Right lobe of liver (tissue), 6 donors: ENCODE results near the gene MRLN. TPM values are rescaled to one million over a fixed set of nuclear protein-coding genes. Genes with fewer than 3 reads are reported as not detected.
"Not testable (repeated sequence)": the region's sequence is repeated elsewhere in the genome, so short reads cannot be mapped to it uniquely, and the experiment has no call there.

Experiments used
- ATAC-seq, 4 donors: fragments of 200-7000 bp; cut with Tn5 transposase; one replicate each; pipeline ENCODE4 v1.9.1; 2020; ENCODE audit warnings: mild to moderate bottlenecking in 4 of 4, moderate library complexity in 4 of 4
- DNase-seq, 3 donors: peaks; one replicate each; pipeline ENCODE4 v3.0.0-alpha.2; 2020
- H3K27ac ChIP-seq, 3 donors: fragments of 200-600 bp; one replicate each; pipeline ENCODE4 v1.8.0; 2022
- H3K27me3 ChIP-seq, 2 donors: fragments of 200-600 bp; one replicate each; pipeline ENCODE4 v1.8.0; 2022
- H3K36me3 ChIP-seq, 4 donors: fragments of 200-600 bp; sonication (generic) in 1 of 4; one replicate each; pipeline versions ENCODE4 v1.5.1 to v1.8.0; 2017 to 2022; ENCODE audit warnings: control low read depth in 1 of 4
- H3K4me1 ChIP-seq, 4 donors: fragments of 200-600 bp; sonication (generic) in 1 of 4; one replicate each; pipeline versions ENCODE4 v1.5.1 to v1.8.0; 2017 to 2022; ENCODE audit warnings: control low read depth in 1 of 4
- H3K4me3 ChIP-seq, 3 donors: fragments of 200-600 bp; one replicate each; pipeline ENCODE4 v1.8.0; 2022
- H3K9me3 ChIP-seq, 4 donors: fragments of 200-600 bp; sonication (generic) in 1 of 4; one replicate each; pipeline versions ENCODE4 v1.5.1 to v1.8.0; 2017 to 2022; ENCODE audit warnings: control low read depth in 1 of 4
- POLR2A ChIP-seq: fragments of 450-650 bp; IDR thresholded peaks from one replicate; pipeline ENCODE4 v1.6.1; 2017; ENCODE audit warnings: antibody characterized with exemption, mild to moderate bottlenecking
- WGBS: methylation state at CpG from one replicate; pipeline ENCODE4 v1.1.6; 2018; ENCODE audit warnings: low coverage, low lambda C conversion rate; ENCODE audit not compliant: insufficient coverage; ENCODE audit errors: missing lambda C conversion rate; 5-methylcytosine and 5-hydroxymethylcytosine counted together
- intact Hi-C, 2 donors: fragments of 100-400 bp; cut with DNase I; formaldehyde crosslinking; loops; one replicate each; pipeline versions ENCODE4 v1.11.2 to v1.14.1; 2022
- total RNA-seq, 6 experiments: library from RNA; depleted of rRNA in 2 of 6; stranded (reverse); fragments of >200 nt in 2 of 6; fragmentation: NEBNext Ultra II Directional in 3 of 6; extraction: Animal tissue kit (Norgen Biotek cat#: 25700) in 3 of 6; gene quantifications; one replicate each; pipeline versions ENCODE4 v1.1.0 to v1.2.4, GENCODE V29; 2016 to 2023
- TF ChIP-seq, protein P1 (sequence below), 4 donors: fragments of 200-600 bp in 3 of 4; fragments of 450-650 bp in 1 of 4; IDR thresholded peaks; one replicate each; pipeline versions ENCODE4 v1.5.1 to v1.8.0; 2016 to 2022; ENCODE audit warnings: antibody characterized with exemption in 4 of 4, mild to moderate bottlenecking in 2 of 4
- donor health status: DM: no; HTN: yes; CAD: no.
- donor health status: DM: no; HTN: no; CAD: no.
- donor health status: DM: no; HTN: no; CAD: no.
- donor health status: DM: no; HTN: yes; CAD: no.
- donor health status: DM: no; HTN: yes; CAD: no.

Gene MRLN
- total RNA-seq, 6 experiments from 2014 or later: not detected

DNA sequence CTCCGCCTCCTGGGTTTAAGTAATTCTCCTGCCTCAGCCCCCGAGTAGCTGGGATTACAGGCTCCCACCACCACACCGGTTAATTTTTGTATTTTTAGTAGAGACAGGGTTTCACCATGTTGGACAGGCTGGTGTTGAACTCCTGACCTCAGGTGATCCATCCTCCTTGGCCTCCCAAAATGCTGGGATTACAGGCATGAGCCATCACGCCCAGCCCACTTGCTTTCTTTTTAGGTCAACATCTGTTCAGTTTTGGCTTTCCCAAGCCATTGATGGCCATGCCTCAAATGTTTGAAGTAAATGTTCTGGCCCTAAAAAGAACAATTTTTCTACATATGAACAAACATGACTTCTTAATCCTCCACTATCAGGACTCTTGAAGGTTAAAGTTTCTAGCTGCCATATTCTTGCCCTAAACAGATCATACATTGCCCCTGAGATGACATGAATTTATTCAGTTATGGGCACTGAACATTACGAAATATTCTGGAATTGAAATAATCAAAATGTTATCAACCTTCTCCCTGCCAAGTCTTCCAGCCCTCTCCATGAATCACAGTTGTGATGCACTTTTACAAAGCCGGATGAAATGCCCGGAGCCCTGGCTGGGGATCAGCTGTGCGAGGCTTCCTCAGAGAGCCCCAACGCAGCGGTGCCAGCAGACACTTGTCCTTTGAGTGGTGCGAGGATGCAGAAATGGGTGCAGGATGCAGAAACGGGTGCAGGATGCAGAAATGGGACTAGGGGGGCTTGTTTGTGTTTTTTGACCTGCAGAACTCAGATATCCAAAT is 2.9 kb downstream of the MRLN start:
- Histone ChIP-seq H3K4me3 (no peak overlapping the region), H3K27ac (no peak overlapping the region), H3K27me3 (no peaks in the 10 kb centered on the region), H3K9me3 (no peaks in the 10 kb centered on the region), H3K4me1 (no peaks in the 10 kb centered on the region), H3K36me3 (no peaks in the 10 kb centered on the region)
- DNase-seq (no peak), ATAC-seq (no peak)
- 69% methylated on average over 11 of the region's 12 CpGs for WGBS
- no peak for TF ChIP-seq POLR2A
- TF ChIP-seq, protein P1, sequence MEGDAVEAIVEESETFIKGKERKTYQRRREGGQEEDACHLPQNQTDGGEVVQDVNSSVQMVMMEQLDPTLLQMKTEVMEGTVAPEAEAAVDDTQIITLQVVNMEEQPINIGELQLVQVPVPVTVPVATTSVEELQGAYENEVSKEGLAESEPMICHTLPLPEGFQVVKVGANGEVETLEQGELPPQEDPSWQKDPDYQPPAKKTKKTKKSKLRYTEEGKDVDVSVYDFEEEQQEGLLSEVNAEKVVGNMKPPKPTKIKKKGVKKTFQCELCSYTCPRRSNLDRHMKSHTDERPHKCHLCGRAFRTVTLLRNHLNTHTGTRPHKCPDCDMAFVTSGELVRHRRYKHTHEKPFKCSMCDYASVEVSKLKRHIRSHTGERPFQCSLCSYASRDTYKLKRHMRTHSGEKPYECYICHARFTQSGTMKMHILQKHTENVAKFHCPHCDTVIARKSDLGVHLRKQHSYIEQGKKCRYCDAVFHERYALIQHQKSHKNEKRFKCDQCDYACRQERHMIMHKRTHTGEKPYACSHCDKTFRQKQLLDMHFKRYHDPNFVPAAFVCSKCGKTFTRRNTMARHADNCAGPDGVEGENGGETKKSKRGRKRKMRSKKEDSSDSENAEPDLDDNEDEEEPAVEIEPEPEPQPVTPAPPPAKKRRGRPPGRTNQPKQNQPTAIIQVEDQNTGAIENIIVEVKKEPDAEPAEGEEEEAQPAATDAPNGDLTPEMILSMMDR (IDR thresholded peaks at IDR 0.05): no peak
- intact Hi-C loops: no loop called here

DNA sequence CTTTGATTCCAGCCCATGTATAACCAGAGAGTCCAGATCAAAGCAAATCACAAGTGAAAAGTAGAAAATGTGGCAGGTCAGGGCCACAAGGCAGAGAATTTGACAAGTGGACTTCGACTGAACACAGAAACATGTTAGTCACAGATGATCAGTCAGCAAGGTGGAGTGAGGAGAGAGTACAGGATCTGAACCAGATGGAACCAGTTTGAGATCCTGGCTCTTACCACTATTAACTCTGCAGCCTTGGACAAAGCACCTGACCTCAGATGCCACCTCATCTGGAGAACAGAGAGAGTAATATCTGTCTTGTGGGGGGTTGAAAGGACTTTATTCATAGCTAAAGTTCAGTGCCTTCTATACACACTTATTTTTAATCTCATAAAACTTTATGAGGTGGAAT is 4.4 kb downstream of the MRLN start:
- Histone ChIP-seq H3K4me3 (no peak overlapping the region), H3K4me1 (no peaks in the 10 kb centered on the region), H3K36me3 (no peaks in the 10 kb centered on the region), H3K27ac (no peak overlapping the region), H3K27me3 (no peaks in the 10 kb centered on the region), H3K9me3 (no peaks in the 10 kb centered on the region)
- TF ChIP-seq, protein P1 (IDR thresholded peaks at IDR 0.05): no peak
- no peak for TF ChIP-seq POLR2A
- no peak for ATAC-seq
- DNase-seq: no peak
- intact Hi-C loops: no loop called here
- 30% methylated on average over 1 of the region's 1 CpG for WGBS

DNA sequence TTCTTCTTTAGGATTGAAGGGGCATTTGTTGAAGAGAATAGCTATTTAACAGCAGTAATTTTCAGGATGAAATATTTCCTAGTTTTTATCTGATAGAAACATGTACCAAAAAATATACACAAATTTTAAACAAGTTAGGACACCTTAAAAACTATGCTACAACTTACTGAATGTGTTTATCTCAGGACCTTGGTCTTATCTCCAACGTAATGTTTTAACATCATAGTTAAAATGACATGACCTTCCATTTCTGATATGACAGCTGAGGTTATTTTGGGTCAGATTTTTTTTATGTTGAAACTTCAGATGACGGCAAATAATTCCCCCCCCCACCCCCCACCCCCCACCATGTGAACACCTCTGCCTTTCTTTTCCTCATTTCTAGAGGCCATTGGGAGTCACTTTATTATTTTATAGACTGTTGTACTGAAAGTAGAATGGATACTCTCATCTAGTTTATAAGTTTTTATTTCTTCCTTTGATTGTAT is 8.0 kb downstream of the MRLN start:
- no peak for DNase-seq
- 21% methylated on average over 2 of the region's 2 CpGs for WGBS
- no peaks in the 10 kb centered on the region for H3K27me3 ChIP-seq
- TF ChIP-seq, protein P1 (IDR thresholded peaks at IDR 0.05): no peak
- no peak for TF ChIP-seq POLR2A
- ATAC-seq: no peak
- H3K4me1 ChIP-seq: no peaks in the 10 kb centered on the region
- H3K9me3 ChIP-seq: no peaks in the 10 kb centered on the region
- no peaks in the 10 kb centered on the region for H3K36me3 ChIP-seq
- H3K27ac ChIP-seq: no peak overlapping the region
- intact Hi-C loops: no loop called here
- no peak overlapping the region for H3K4me3 ChIP-seq

DNA sequence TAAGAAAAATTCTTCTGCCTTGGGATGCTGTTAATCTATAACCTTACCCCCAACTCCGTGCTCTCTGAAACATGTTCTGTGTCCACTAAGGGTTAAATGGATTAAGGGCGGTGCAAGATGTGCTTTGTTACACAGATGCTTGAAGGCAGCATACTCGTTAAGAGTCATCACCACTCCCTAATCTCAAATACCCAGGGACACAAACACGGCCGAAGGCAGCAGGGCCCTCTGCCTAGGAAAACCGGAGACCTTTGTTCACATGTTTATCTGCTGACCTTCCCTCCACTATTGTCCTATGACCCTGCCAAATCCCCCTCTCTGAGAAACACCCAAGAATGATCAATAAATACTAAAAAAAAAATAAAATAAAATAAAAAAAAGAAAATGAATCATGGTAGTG is 8.5 kb downstream of the MRLN start:
- H3K4me1 ChIP-seq, ATAC-seq, H3K27me3 ChIP-seq, H3K9me3 ChIP-seq, DNase-seq, intact Hi-C loops, H3K36me3 ChIP-seq, H3K27ac ChIP-seq, H3K4me3 ChIP-seq: not testable (repeated sequence)
- WGBS: 24% methylated on average over 3 of the region's 6 CpGs

DNA sequence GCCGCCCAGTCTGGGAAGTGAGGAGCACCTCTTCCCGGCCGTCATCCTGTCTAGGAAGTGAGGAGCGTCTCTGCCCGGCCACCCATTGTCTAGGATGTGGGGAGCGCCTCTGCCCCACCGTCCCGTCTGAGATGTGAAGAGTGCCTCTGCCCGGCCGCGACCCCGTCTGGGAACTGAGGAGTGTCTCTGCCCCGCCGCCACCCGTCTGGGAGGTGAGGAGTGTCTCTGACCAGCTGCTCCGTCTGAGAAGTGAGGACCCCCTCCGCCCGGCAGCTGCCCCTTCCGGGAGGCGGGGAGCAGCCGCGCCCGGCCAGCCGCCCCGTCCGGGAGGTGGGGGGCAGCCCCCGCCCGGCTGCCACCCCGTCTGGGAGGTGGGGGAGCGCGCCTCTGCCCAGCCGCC is 9.1 kb downstream of the MRLN start:
- H3K27me3 ChIP-seq, H3K27ac ChIP-seq, DNase-seq, H3K4me3 ChIP-seq, ATAC-seq, H3K4me1 ChIP-seq, H3K36me3 ChIP-seq, intact Hi-C loops, H3K9me3 ChIP-seq: not testable (repeated sequence)
- 100% methylated on average over 2 of the region's 32 CpGs for WGBS
